Fibroblast of skin of left quadriceps (primary cell): ENCODE results near the gene GPAT2.
"Not testable (repeated sequence)": the region's sequence is repeated elsewhere in the genome, so short reads cannot be mapped to it uniquely, and the experiment has no call there.

Experiments
- DNase-seq, 2 experiments: peaks; one replicate each; pipeline ENCODE4 v3.0.0-alpha.2; 2013; ENCODE audit warnings: low read depth in 2 of 2

Gene GPAT2

DNA sequence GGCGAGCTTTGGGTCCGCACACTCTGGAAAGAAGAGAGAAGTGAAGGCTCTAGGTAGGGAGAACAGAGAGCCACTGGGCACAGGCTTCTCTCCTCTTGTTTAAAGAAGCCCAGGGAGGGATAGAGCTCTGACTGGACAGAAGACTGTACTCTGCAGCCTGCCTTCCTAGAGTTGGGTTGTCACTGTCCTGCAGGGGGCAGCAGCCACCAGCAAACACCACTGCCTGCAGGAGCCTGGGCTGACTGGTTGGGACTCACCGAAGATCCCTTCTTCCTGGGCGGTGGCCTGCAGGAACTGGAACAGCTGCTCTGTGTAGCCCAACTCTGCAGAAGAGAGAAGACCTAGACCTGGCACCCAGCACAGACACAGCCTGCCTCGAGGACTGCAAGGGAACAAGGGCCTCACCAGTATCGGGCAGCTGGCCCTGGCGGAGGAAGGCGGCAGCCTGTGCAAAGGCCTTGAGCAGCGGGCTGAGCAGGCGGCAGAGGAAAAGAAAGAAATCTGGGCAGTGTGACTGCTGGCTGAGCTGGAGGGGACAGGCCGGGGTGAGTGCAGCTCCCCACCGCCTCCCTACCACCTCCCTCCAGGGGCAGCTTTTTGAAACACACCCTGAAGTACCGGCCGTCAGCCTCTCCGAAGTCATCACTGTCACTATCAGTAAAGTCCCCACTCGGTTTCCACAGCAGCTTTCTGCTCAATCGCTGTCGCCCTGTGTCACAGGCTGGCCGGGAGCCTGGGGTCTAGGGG, 11.8 kb downstream of the GPAT2 start:
- DNase-seq, result peak; percentile 20 to 29

- not testable (repeated sequence) for DNase-seq
Observed at GRCh38 chr2:96022126-96022525, 12.6 kb downstream of the GPAT2 start.

GRCh38 chr2:96021142-96021541, 13.6 kb downstream of the GPAT2 start:
- not testable (repeated sequence) for DNase-seq

GRCh38 chr2:96019909-96020590, 14.7 kb downstream of the GPAT2 start:
- not testable (repeated sequence) for DNase-seq

DNA sequence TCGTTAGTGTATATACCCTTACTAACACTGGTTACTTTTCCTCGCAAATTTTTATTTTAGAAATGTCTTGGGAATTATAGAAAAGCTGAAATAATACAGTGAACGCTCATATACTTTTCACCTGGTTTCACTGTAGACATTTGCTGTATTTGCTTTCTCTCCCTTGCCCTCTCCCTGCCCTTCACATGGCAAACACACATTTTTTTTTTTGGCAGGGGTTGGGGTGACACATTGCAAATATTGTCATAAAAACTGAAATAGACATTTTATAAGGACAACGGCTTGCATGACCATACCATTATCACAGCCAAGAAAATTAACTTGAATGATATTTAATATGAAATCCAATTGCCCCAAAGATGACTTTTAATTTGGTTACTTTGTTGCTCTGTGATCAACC, 18.4 kb downstream of the GPAT2 start:
- not testable (repeated sequence) for DNase-seq

DNA sequence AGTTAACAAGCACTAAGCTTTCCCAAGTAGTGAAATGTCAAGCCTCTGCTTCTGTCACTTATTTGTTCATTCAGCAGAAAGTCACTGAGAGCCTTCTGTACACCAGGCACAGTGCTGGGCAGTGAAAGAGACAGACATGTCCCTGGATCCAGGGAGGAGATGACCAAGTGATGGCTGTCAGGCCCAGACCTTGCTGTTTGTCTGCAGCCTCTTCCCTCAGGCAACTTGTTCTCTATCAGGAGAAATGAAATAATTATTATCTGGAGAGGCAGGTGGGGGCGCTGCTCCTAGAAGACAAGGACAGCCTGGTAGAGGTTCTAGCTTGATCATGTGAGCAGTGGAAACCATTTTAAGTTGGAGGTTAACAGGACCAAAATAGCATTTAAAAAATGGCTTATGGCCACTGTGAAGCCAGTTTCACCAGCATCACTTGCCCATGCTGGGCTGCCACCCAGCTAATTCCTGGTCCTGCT, 21.9 kb downstream of the GPAT2 start:
- not testable (repeated sequence) for DNase-seq

GRCh38 chr2:96012086-96012791, 22.5 kb downstream of the GPAT2 start:
- not testable (repeated sequence) for DNase-seq

DNA sequence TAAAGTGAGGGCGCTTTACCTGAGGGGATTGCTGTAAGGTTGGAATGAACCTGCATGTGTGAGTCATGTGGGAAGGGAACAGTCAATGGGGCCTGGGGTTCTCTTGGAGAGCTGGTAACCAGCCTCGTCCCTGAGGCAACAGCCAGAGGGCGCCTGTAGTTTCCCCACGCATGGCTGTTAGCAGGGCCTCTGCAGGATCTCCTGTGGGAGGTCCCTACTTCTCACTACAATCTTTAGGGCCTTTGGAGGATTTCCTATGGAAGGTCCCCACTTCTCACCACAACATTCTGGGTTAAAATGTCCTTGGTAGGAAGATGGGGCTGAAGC, 23.6 kb downstream of the GPAT2 start:
- not testable (repeated sequence) for DNase-seq

- DNase-seq, result peak; percentile 46 to 59
Observed at GRCh38 chr2:96010320-96011128, 24.2 kb downstream of the GPAT2 start.

GRCh38 chr2:96009833-96010232, 24.9 kb downstream of the GPAT2 start:
- DNase-seq, result not testable (repeated sequence)

- not testable (repeated sequence) for DNase-seq
Observed at GRCh38 chr2:96008051-96008450, 26.7 kb downstream of the GPAT2 start.

GRCh38 chr2:96006248-96006647, 28.5 kb downstream of the GPAT2 start:
- DNase-seq, result not testable (repeated sequence)

GRCh38 chr2:95992520-95993272, 42.0 kb downstream of the GPAT2 start:
- DNase-seq, result peak; percentile 10 to 17

- DNase-seq, result not testable (repeated sequence)
Observed at GRCh38 chr2:95992102-95992501, 42.6 kb downstream of the GPAT2 start.

GRCh38 chr2:95991351-95992094, 43.2 kb downstream of the GPAT2 start, which contains the start of gene ANKRD36C:
Gene ANKRD36C, minus strand, starts transcription at chr2:95991824. Its CDS starts 116 bp downstream, at chr2:95991708.
- peak in 1 of 2 experiments; percentile 3 for DNase-seq

- DNase-seq, result not testable (repeated sequence)
Observed at GRCh38 chr2:95990884-95991283, 43.8 kb downstream of the GPAT2 start.
